Measurements from ENCODE around the gene FUT7. TPM values are rescaled to one million over a fixed set of nuclear protein-coding genes. Genes with fewer than 3 reads are reported as not detected.

The FUT7 gene
- total and polyA plus RNA-seq, 2 of the 8 experiments (the other 6 are each of a cell fraction or from before 2014, with no cell fraction given), result not detected

DNA sequence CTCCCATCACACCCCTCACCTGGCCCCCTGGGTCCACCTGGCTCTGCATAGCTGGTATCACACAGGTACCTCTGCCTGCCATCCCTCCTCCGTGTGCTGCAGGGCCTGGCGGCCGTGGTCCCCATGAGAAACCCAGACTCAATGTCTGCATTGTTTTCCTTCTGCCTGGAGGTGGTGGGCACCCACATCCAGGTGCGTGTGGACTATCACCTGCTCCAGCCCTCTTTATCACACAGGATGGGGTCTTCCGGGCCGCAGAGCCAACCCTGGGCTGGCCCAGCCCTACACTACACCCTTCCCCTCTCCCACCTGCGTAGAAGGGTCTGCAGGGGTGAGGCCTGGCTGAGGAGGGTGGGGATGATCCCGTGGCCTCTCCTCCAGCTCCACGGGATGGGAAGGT, 7.0 kb upstream of the FUT7 start:
- TF ChIP-seq KDM5A (IDR thresholded peaks at IDR 0.05; ENCODE audit: low read length) (no peak), GTF2F1 (IDR thresholded peaks at IDR 0.05; ENCODE audit: borderline replicate concordance, low read depth, low read length) (no peak)
- H4K91ac ChIP-seq (replicated peaks; ENCODE audit: insufficient read length, low read length), result no peak overlapping the region
- H2BK20ac ChIP-seq (ENCODE audit: low read length), result no peak overlapping the region
- no peak overlapping the region for H2BK15ac ChIP-seq (ENCODE audit: low read length)
- H3K27me3 ChIP-seq (replicated peaks in 1 of 4; ENCODE audit: control insufficient read depth in 3 of 4, extremely low read depth in 1 of 4, insufficient read depth in 3 of 4, low read length in 3 of 4), result no peaks in the 10 kb centered on the region; a peak in 3 of 7 replicates
- H2BK12ac ChIP-seq (ENCODE audit: low read depth, low read length), result no peak overlapping the region
- no peaks in the 10 kb centered on the region for H3K9me3 ChIP-seq (ENCODE audit: insufficient read depth in 2 of 2, low read depth in 1 of 2, low read length in 1 of 2)
- ChIA-PET POLR2A (ENCODE audit: partially characterized antibody) (no interaction called here), CTCF (ENCODE audit: partially characterized antibody) (interaction anchor here (0.6 to 2.1 kb wide), 9 partner anchors 10 to 110 kb away, joined by 3 to 14 read pairs (median 3); partner anchors contain the start of gene ABCA2)
- peaks cover under 1% of the 10 kb centered on the region for H3K79me1 ChIP-seq (ENCODE audit: low read depth, low read length)
- no peak overlapping the region for H2BK5ac ChIP-seq (ENCODE audit: low read depth, low read length)
- no peak overlapping the region for H2AFZ ChIP-seq (ENCODE audit: low read length)
- DNase-seq (ENCODE audit: low read depth in 1 of 2, low spot score in 2 of 2), result no peak
- peaks cover 0 to 3% (median 0%) of the 10 kb centered on the region in 4 experiments; a peak in 1 of 8 replicates for H3K36me3 ChIP-seq (ENCODE audit: control insufficient read depth in 2 of 4, insufficient read depth in 4 of 4, low read length in 3 of 4)
- H4K8ac ChIP-seq (ENCODE audit: extremely low read depth, insufficient read depth, low read length), result no peak overlapping the region
- H3K4ac ChIP-seq (replicated peaks; ENCODE audit: insufficient read length, low read depth, low read length), result no peak overlapping the region
- no peak overlapping the region for H3K23ac ChIP-seq (ENCODE audit: insufficient read length)
- H4K20me1 ChIP-seq (replicated peaks in 1 of 2; ENCODE audit: control insufficient read depth in 1 of 2, insufficient read depth in 2 of 2, low read length in 2 of 2), result peaks cover 2 to 9% of the 10 kb centered on the region in 2 experiments
- no peak overlapping the region for H4K5ac ChIP-seq (ENCODE audit: insufficient read length, low read depth, low read length)
- no peak overlapping the region for H3K4me3 ChIP-seq (ENCODE audit: extremely low read depth in 1 of 4, insufficient read depth in 2 of 4, low read depth in 3 of 4, low read length in 4 of 4)
- no peaks in the 10 kb centered on the region for H3K23me2 ChIP-seq (ENCODE audit: low read depth, low read length)
- no peak overlapping the region for H3K4me2 ChIP-seq (ENCODE audit: insufficient read depth in 1 of 2, low read depth in 2 of 2, low read length in 2 of 2)
- no peak overlapping the region for H2AK5ac ChIP-seq (ENCODE audit: low read depth, low read length)
- H3K9ac ChIP-seq (replicated peaks in 1 of 4; ENCODE audit: extremely low read depth in 1 of 4, low read depth in 3 of 4, low read length in 3 of 4), result no peak overlapping the region
- WGBS, 2 experiments (ENCODE audit: extremely low coverage in 1 of 2, insufficient coverage in 1 of 2, insufficient read length in 1 of 2, insufficient replicate concordance in 2 of 2, low coverage in 1 of 2, low lambda C conversion rate in 2 of 2, missing lambda C conversion rate in 1 of 2), result 83% methylated on average over 9 of the region's 9 CpGs; no CpG with 5 or more reads in 1 of the 2 experiments
- peaks cover 0 to 2% (median 0%) of the 10 kb centered on the region in 4 experiments; a peak in 4 of 7 replicates for H3K4me1 ChIP-seq (replicated peaks in 1 of 4; ENCODE audit: control insufficient read depth in 3 of 4, insufficient read depth in 4 of 4, low read length in 3 of 4)
- no peak overlapping the region for H3K14ac ChIP-seq (ENCODE audit: insufficient read length)
- no peak overlapping the region for H3K18ac ChIP-seq (ENCODE audit: extremely low read depth, low read length)
- no peak overlapping the region for H3K56ac ChIP-seq (replicated peaks; ENCODE audit: insufficient read length, low read depth, low read length)
- FAIRE-seq, result no peak
- no peak overlapping the region for H2BK120ac ChIP-seq (replicated peaks; ENCODE audit: low read depth, low read length)
- H3K79me2 ChIP-seq (ENCODE audit: control insufficient read depth in 1 of 2, insufficient read depth in 2 of 2, low read length in 2 of 2), result peaks cover 0 to 3% of the 10 kb centered on the region in 2 experiments; a peak in 1 of 4 replicates
- no peak overlapping the region for H3K27ac ChIP-seq (ENCODE audit: low read depth, low read length)
